GM21786 (cell line): ENCODE results near the gene MYDGF.
"Not testable (repeated sequence)": the region's sequence is repeated elsewhere in the genome, so short reads cannot be mapped to it uniquely, and the experiment has no call there.

Source experiments
- ATAC-seq: cut with Tn5 transposase; IDR thresholded peaks from one replicate; pipeline ENCODE4 v1.9.1; 2021; ENCODE audit not compliant: unreplicated experiment

The MYDGF gene

GRCh38 chr19:4669723-4670480 lies at the start of gene MYDGF:
Gene MYDGF, minus strand, starts transcription at chr19:4670342. Its CDS starts 8 bp downstream, at chr19:4670334.
- ATAC-seq = peak; percentile 76

- ATAC-seq = no peak
Observed at GRCh38 chr19:4719499-4719866, 49.3 kb upstream of the MYDGF start.

- ATAC-seq = no peak
Observed at GRCh38 chr19:4717966-4718701, 48.0 kb upstream of the MYDGF start.

- ATAC-seq = no peak
Observed at GRCh38 chr19:4717191-4717965, 47.2 kb upstream of the MYDGF start.

- no peak for ATAC-seq
Observed at GRCh38 chr19:4715529-4716221, 45.5 kb upstream of the MYDGF start.

- not testable (repeated sequence) for ATAC-seq
Observed at GRCh38 chr19:4715178-4715528, 45.0 kb upstream of the MYDGF start.

GRCh38 chr19:4714016-4714415 lies 43.9 kb upstream of the MYDGF start:
- no peak for ATAC-seq

- no peak for ATAC-seq
Observed at GRCh38 chr19:4713384-4713951, 43.3 kb upstream of the MYDGF start.

- ATAC-seq = no peak
Observed at GRCh38 chr19:4712771-4713170, 42.6 kb upstream of the MYDGF start.

- ATAC-seq = no peak
Observed at GRCh38 chr19:4711211-4711610, 41.1 kb upstream of the MYDGF start.

GRCh38 chr19:4710281-4710600 lies 40.1 kb upstream of the MYDGF start:
- no peak for ATAC-seq

GRCh38 chr19:4709440-4710280 lies 39.5 kb upstream of the MYDGF start:
- ATAC-seq = no peak

- ATAC-seq = no peak
Observed at GRCh38 chr19:4707956-4708650, 38.0 kb upstream of the MYDGF start.

GRCh38 chr19:4707322-4707721 lies 37.2 kb upstream of the MYDGF start:
- ATAC-seq = no peak

GRCh38 chr19:4705413-4706131 lies 35.4 kb upstream of the MYDGF start:
- no peak for ATAC-seq

- no peak for ATAC-seq
Observed at GRCh38 chr19:4704317-4704673, 34.2 kb upstream of the MYDGF start.

- no peak for ATAC-seq
Observed at GRCh38 chr19:4703671-4704316, 33.7 kb upstream of the MYDGF start.

- no peak for ATAC-seq
Observed at GRCh38 chr19:4702764-4703163, 32.6 kb upstream of the MYDGF start.
